Stomach (tissue), 9 donors: ENCODE measurements around the gene COL4A2. TPM values are rescaled to one million over a fixed set of nuclear protein-coding genes. Genes with fewer than 3 reads are reported as not detected.
"Not testable (repeated sequence)": the region's sequence is repeated elsewhere in the genome, so short reads cannot be mapped to it uniquely, and the experiment has no call there.

Experiments used
- DNase-seq, 2 donors: peaks; one replicate each; pipeline versions ENCODE4 v3.0.0 to v3.0.0-alpha.2; 2013 to 2019
- H3K27ac ChIP-seq, 5 donors: fragments of 200-600 bp in 4 of 5; sonication (generic) in 4 of 5; one replicate each; pipeline ENCODE4 v1.5.1; 2013 to 2019; ENCODE audit warnings: mild to moderate bottlenecking in 1 of 5, moderate library complexity in 1 of 5
- H3K27me3 ChIP-seq, 3 donors: fragments of 200-600 bp; sonication (generic); one replicate each; pipeline ENCODE4 v1.5.1; 2017 to 2019; ENCODE audit warnings: mixed run types in 1 of 3
- H3K36me3 ChIP-seq, 4 donors: fragments of 200-600 bp; sonication (generic); 1 replicate in 3 of 4; 2 replicates in 1 of 4; pipeline ENCODE4 v1.5.1; 2016 to 2019
- H3K4me1 ChIP-seq, 4 donors: fragments of 200-600 bp; sonication (generic); one replicate each; pipeline ENCODE4 v1.5.1; 2016 to 2019
- H3K4me3 ChIP-seq, 4 donors: fragments of 200-600 bp; sonication (generic) in 3 of 4; one replicate each; pipeline ENCODE4 v1.5.1; 2016 to 2019; ENCODE audit warnings: mild to moderate bottlenecking in 1 of 4
- H3K9me3 ChIP-seq, 4 donors: fragments of 200-600 bp; sonication (generic); one replicate each; pipeline ENCODE4 v1.5.1; 2016 to 2019
- CTCF ChIP-seq, 7 experiments: fragments of 450-650 bp in 4 of 7; fragments of 200-600 bp in 3 of 7; sonication (generic) in 3 of 7; IDR thresholded peaks; one replicate each; pipeline ENCODE4 v1.5.1; 2016 to 2019; ENCODE audit warnings: antibody characterized with exemption in 7 of 7, control low read depth in 2 of 7, mild to moderate bottlenecking in 1 of 7
- EP300 ChIP-seq: sonication (generic); formaldehyde crosslinking; IDR thresholded peaks from one replicate; pipeline ENCODE4 v1.6.1; 2017; ENCODE audit warnings: antibody characterized with exemption
- POLR2A ChIP-seq, 4 donors: fragments of 450-650 bp; IDR thresholded peaks; one replicate each; pipeline ENCODE4 v1.6.1; 2016; ENCODE audit warnings: antibody characterized with exemption in 4 of 4, control low read depth in 2 of 4, mild to moderate bottlenecking in 1 of 4, moderate library complexity in 1 of 4
- POLR2AphosphoS5 ChIP-seq, 3 donors: sonication (generic); formaldehyde crosslinking; IDR thresholded peaks; one replicate each; pipeline ENCODE4 v1.6.1; 2016; ENCODE audit warnings: antibody characterized with exemption in 3 of 3
- WGBS, 5 donors: extraction: QIAGEN DNeasy Blood & Tissue Kit in 3 of 5; methylation state at CpG; one replicate each; pipeline versions ENCODE4 v1.1.5 to v1.1.7; 2013 to 2018; 5-methylcytosine and 5-hydroxymethylcytosine counted together
- intact Hi-C: fragments of 100-400 bp; cut with DNase I; formaldehyde crosslinking; loops from one replicate; pipeline ENCODE4 v1.15.1; 2023; ENCODE audit warnings: low total_unique reads
- polyA plus RNA-seq, 3 donors: library from polyadenylated mRNA; stranded (reverse); fragments of 200-250 nt; gene quantifications; one replicate each; pipeline ENCODE4 v1.2.3, GENCODE V29; 2013
- total RNA-seq, 5 donors: library from RNA; depleted of rRNA; stranded (reverse); fragments of >200 nt; gene quantifications; one replicate each; pipeline versions ENCODE4 v1.1.0 to v1.2.3, GENCODE V29; 2014 to 2016
- donor health status: healthy with polysubstance abuse.
- donor health status: Bipolar disorder and iron deficiency.
- donor health status: healthy.

The COL4A2 gene
- total and polyA plus RNA-seq, 8 donors: 24.0 to 531 (median 214) TPM

- intact Hi-C loops, H3K27me3 ChIP-seq, H3K9me3 ChIP-seq, H3K4me3 ChIP-seq, H3K36me3 ChIP-seq, DNase-seq: not testable (repeated sequence)
- WGBS, 5 donors: 72 to 85% (median 82%) methylated on average over 14 of the region's 14 CpGs
- H3K27ac ChIP-seq: peak overlapping the region in 4 of 5 donors; percentile 84 to 94 (median 89)
- TF ChIP-seq EP300 (peak; percentile 70), POLR2AphosphoS5 (IDR thresholded peaks at IDR 0.05) (peak in 2 of 3 donors; percentile 47 to 90)
- peaks cover 0 to 46% (median 24%) of the 10 kb centered on the region in 4 donors for H3K4me1 ChIP-seq
Measured at GRCh38 chr13:110395616-110396015, 88.5 kb downstream of the COL4A2 start.

- H3K4me3 ChIP-seq: no peak overlapping the region
- H3K4me1 ChIP-seq: peaks cover 0 to 53% (median 25%) of the 10 kb centered on the region in 4 donors
- intact Hi-C loops: no loop called here
Measured at GRCh38 chr13:110396476-110396875, 89.4 kb downstream of the COL4A2 start.

GRCh38 chr13:110396913-110397381, 89.9 kb downstream of the COL4A2 start:
- 15 to 34% (median 21%) methylated on average over 11 of the region's 11 CpGs for WGBS, 5 donors
- DNase-seq: peak; percentile 62 to 89
- Histone ChIP-seq H3K4me1 (peaks cover 0 to 54% (median 28%) of the 10 kb centered on the region in 4 donors), H3K4me3 (no peak overlapping the region), H3K27me3 (peaks cover 0 to 4% (median 0%) of the 10 kb centered on the region in 3 donors), H3K27ac (peak overlapping the region in 4 of 5 donors; percentile 84 to 94 (median 89)), H3K9me3 (no peaks in the 10 kb centered on the region), H3K36me3 (no peaks in the 10 kb centered on the region)
- intact Hi-C loops: no loop called here
- TF ChIP-seq CTCF (IDR thresholded peaks at IDR 0.05) (no peak), EP300 (peak; percentile 89), POLR2A (IDR thresholded peaks at IDR 0.05) (no peak), POLR2AphosphoS5 (IDR thresholded peaks at IDR 0.05) (peak; percentile 77 to 99 (median 85))

More at GRCh38 chr13:110396476-110396875, 89.4 kb downstream of the COL4A2 start:
- 39 to 65% (median 62%) methylated on average over 6 of the region's 6 CpGs for WGBS, 5 donors
- H3K27ac ChIP-seq: peak overlapping the region; percentile 60 to 94 (median 88)
- H3K9me3 ChIP-seq: no peaks in the 10 kb centered on the region
- peaks cover 0 to 4% (median 0%) of the 10 kb centered on the region in 3 donors for H3K27me3 ChIP-seq
- TF ChIP-seq POLR2A (IDR thresholded peaks at IDR 0.05) (no peak), EP300 (no peak), POLR2AphosphoS5 (IDR thresholded peaks at IDR 0.05) (no peak), CTCF (IDR thresholded peaks at IDR 0.05) (no peak)
- DNase-seq: no peak
- no peaks in the 10 kb centered on the region for H3K36me3 ChIP-seq

- no peak for TF ChIP-seq POLR2A (IDR thresholded peaks at IDR 0.05)
- no peak for TF ChIP-seq CTCF (IDR thresholded peaks at IDR 0.05)
- TF ChIP-seq EP300: peak; percentile 15
- peak in 2 of 3 donors; percentile 53 to 57 for TF ChIP-seq POLR2AphosphoS5 (IDR thresholded peaks at IDR 0.05)
- peak in 1 of 2 donors; percentile 62 for DNase-seq
- Histone ChIP-seq H3K36me3 (no peaks in the 10 kb centered on the region), H3K4me1 (peaks cover 0 to 50% (median 28%) of the 10 kb centered on the region in 4 donors), H3K9me3 (no peaks in the 10 kb centered on the region), H3K4me3 (peak overlapping the region in 1 of 4 donors; percentile 11), H3K27me3 (peaks cover 0 to 4% (median 0%) of the 10 kb centered on the region in 3 donors), H3K27ac (peak overlapping the region; percentile 67 to 94 (median 88))
- 48 to 69% (median 62%) methylated on average over 14 of the region's 14 CpGs for WGBS, 5 donors
- intact Hi-C loops: no loop called here
Measured at GRCh38 chr13:110397436-110398115, 90.5 kb downstream of the COL4A2 start.
